SK-N-SH (cell line): ENCODE results near the gene TUBGCP6. TPM values are rescaled to one million over a fixed set of nuclear protein-coding genes. Genes with fewer than 3 reads are reported as not detected.

Source experiments
- CTCF ChIA-PET: fragments of 300-600, 350-600 bp; formaldehyde crosslinking; extraction: SDS; loops from one replicate; lab custom pipeline; 2021; lab: Yijun Ruan, JAX
- POLR2A ChIA-PET: fragments of 350-600 bp; sonication (Branson Sonifier 250); formaldehyde crosslinking; extraction: SDS; loops from one replicate; lab custom pipeline; 2020; ENCODE audit warnings: antibody characterized with exemption, inconsistent platforms; lab: Yijun Ruan, JAX
- DNase-seq: peaks from one replicate; pipeline ENCODE4 v3.0.0; 2012
- H2AFZ ChIP-seq: fragments of 200-600 bp; sonication (generic); 2 replicates; pipeline ENCODE4 v1.8.1; 2016; ENCODE audit warnings: antibody characterized with exemption, mild to moderate bottlenecking, low read depth
- H3F3A ChIP-seq: fragments of 200-600 bp; sonication (generic); replicated peaks from 2 replicates; pipeline ENCODE3; 2016; ENCODE audit warnings: antibody characterized with exemption, mild to moderate bottlenecking; ENCODE audit not compliant: insufficient read depth
- H3K27ac ChIP-seq, 2 experiments: fragments of 200-500 bp in 1 of 2; fragments of 200-600 bp in 1 of 2; sonication (Bioruptor generic) in 1 of 2; sonication (generic), shearing (Covaris generic) in 1 of 2; 2 replicates each; pipeline versions ENCODE4 v1.5.1 to v1.6.1; 2014 to 2016; ENCODE audit warnings: low read depth in 2 of 2, inconsistent platforms in 1 of 2, low read length in 1 of 2, mild to moderate bottlenecking in 1 of 2, mixed read lengths in 1 of 2
- H3K27me3 ChIP-seq: fragments of 200-600 bp; sonication (generic), shearing (Covaris generic); 2 replicates; pipeline ENCODE4 v1.6.1; 2016; ENCODE audit warnings: mixed run types; ENCODE audit not compliant: insufficient read depth
- H3K36me3 ChIP-seq, 2 experiments: fragments of 200-500 bp in 1 of 2; fragments of 200-600 bp in 1 of 2; sonication (Bioruptor generic) in 1 of 2; sonication (generic) in 1 of 2; replicated peaks in 1 of 2; 2 replicates each; pipeline versions ENCODE3 to v1.5.1; 2014 to 2016; ENCODE audit warnings: low read length in 1 of 2, mild to moderate bottlenecking in 1 of 2; ENCODE audit not compliant: insufficient read depth in 2 of 2, control insufficient read depth in 1 of 2
- H3K4me1 ChIP-seq, 2 experiments: fragments of 200-500 bp in 1 of 2; fragments of 200-600 bp in 1 of 2; sonication (Bioruptor generic) in 1 of 2; sonication (generic), shearing (Covaris generic) in 1 of 2; 2 replicates each; pipeline versions ENCODE4 v1.5.1 to v1.6.1; 2014 to 2016; ENCODE audit warnings: low read depth in 1 of 2, low read length in 1 of 2, mixed run types in 1 of 2; ENCODE audit not compliant: insufficient read depth in 2 of 2, control insufficient read depth in 1 of 2
- H3K4me2 ChIP-seq: fragments of 200-600 bp; sonication (generic), shearing (Covaris generic); 2 replicates; pipeline ENCODE4 v1.6.1; 2017; ENCODE audit warnings: mixed run types
- H3K4me3 ChIP-seq, 2 experiments: fragments of 200-500 bp in 1 of 2; fragments of 200-600 bp in 1 of 2; sonication (Bioruptor generic) in 1 of 2; sonication (generic), shearing (Covaris generic) in 1 of 2; 2 replicates each; pipeline versions ENCODE4 v1.5.1 to v1.8.1; 2014 to 2016; ENCODE audit warnings: low read depth in 2 of 2, inconsistent platforms in 1 of 2, low read length in 1 of 2, mild to moderate bottlenecking in 1 of 2, mixed read lengths in 1 of 2, moderate library complexity in 1 of 2
- H3K79me2 ChIP-seq: fragments of 200-600 bp; sonication (generic); 2 replicates; pipeline ENCODE4 v1.8.1; 2017; ENCODE audit warnings: mild to moderate bottlenecking; ENCODE audit not compliant: insufficient read depth
- H3K9ac ChIP-seq: fragments of 200-600 bp; sonication (generic); 2 replicates; pipeline ENCODE4 v1.6.1; 2017; ENCODE audit warnings: mixed run types
- H3K9me2 ChIP-seq: fragments of 200-600 bp; sonication (generic); 2 replicates; pipeline ENCODE4 v1.6.1; 2017; ENCODE audit warnings: mixed run types
- H3K9me3 ChIP-seq: fragments of 200-600 bp; sonication (generic); 2 replicates; pipeline ENCODE4 v1.6.1; 2017; ENCODE audit warnings: mixed run types, mild to moderate bottlenecking, moderate library complexity
- H4K20me1 ChIP-seq: fragments of 200-600 bp; sonication (generic); 2 replicates; pipeline ENCODE4 v1.6.1; 2017; ENCODE audit warnings: mild to moderate bottlenecking, mixed run types; ENCODE audit not compliant: insufficient read depth
- EP300 ChIP-seq, 2 experiments: IDR thresholded peaks; 2 replicates each; pipeline versions ENCODE4 v1.4.0 to v1.6.1; 2012; ENCODE audit warnings: borderline replicate concordance in 1 of 2, low read depth in 1 of 2, low read length in 1 of 2
- EZH2phosphoT487 ChIP-seq: fragments of 200-600 bp; sonication (generic); IDR thresholded peaks from 2 replicates; pipeline ENCODE4 v1.6.1; 2017; ENCODE audit warnings: low read depth, mixed run types, mild to moderate bottlenecking, antibody characterized with exemption, moderate library complexity, borderline replicate concordance
- GABPA ChIP-seq: IDR thresholded peaks from 2 replicates; pipeline ENCODE4 v1.4.0; 2012; ENCODE audit warnings: low read depth, mild to moderate bottlenecking
- NRF1 ChIP-seq: IDR thresholded peaks from 2 replicates; pipeline ENCODE4 v1.6.1; 2012; ENCODE audit warnings: low read depth, mild to moderate bottlenecking, low read length
- RAD21 ChIP-seq: IDR thresholded peaks from 2 replicates; pipeline ENCODE4 v1.6.1; 2012; ENCODE audit warnings: mild to moderate bottlenecking, low read length
- RFX5 ChIP-seq: IDR thresholded peaks from 2 replicates; pipeline ENCODE4 v1.6.1; 2012; ENCODE audit warnings: mild to moderate bottlenecking, improper control_type of control experiment, low read length
- SIN3A ChIP-seq: IDR thresholded peaks from 2 replicates; pipeline ENCODE4 v1.6.1; 2012; ENCODE audit warnings: low read depth, mild to moderate bottlenecking, low read length, moderate library complexity, borderline replicate concordance
- SMC3 ChIP-seq: IDR thresholded peaks from 2 replicates; pipeline ENCODE4 v1.6.1; 2012; ENCODE audit warnings: low read depth, low read length, improper control_type of control experiment
- TEAD4 ChIP-seq: IDR thresholded peaks from 2 replicates; pipeline ENCODE4 v1.4.0; 2012; ENCODE audit warnings: mild to moderate bottlenecking, borderline replicate concordance; ENCODE audit not compliant: insufficient read depth
- YY1 ChIP-seq: IDR thresholded peaks from 2 replicates; pipeline ENCODE4 v1.4.0; 2012; ENCODE audit warnings: low read depth, mild to moderate bottlenecking
- WGBS: methylation state at CpG from one replicate; pipeline ENCODE4 v1.1.6; 2017; ENCODE audit warnings: low lambda C conversion rate; 5-methylcytosine and 5-hydroxymethylcytosine counted together
- polyA plus RNA-seq, 3 experiments: library from polyadenylated mRNA; depleted of rRNA; stranded (reverse); fragments of >200 nt; gene quantifications; 2 replicates each; pipeline ENCODE4 v1.2.3, GENCODE V29; 2012
- TF ChIP-seq, protein P1 (sequence below): IDR thresholded peaks from 2 replicates; pipeline ENCODE4 v1.4.0; 2012; ENCODE audit warnings: low read depth, borderline replicate concordance
- TF ChIP-seq, protein P2 (sequence below): IDR thresholded peaks from 2 replicates; pipeline ENCODE4; 2012
- TF ChIP-seq, protein P3 (sequence below): IDR thresholded peaks from 2 replicates; pipeline ENCODE4 v1.4.0; 2012; ENCODE audit warnings: low read depth
- TF ChIP-seq, protein P4 (sequence below): fragments of 150-350 bp; IDR thresholded peaks from 2 replicates; pipeline ENCODE4 v1.6.1; 2016; ENCODE audit warnings: mild to moderate bottlenecking, low read depth, low read length

TUBGCP6 gene
- polyA plus RNA-seq, 1 of the 3 experiments (the other 2 are of a cell fraction), result 40.4 TPM

DNA sequence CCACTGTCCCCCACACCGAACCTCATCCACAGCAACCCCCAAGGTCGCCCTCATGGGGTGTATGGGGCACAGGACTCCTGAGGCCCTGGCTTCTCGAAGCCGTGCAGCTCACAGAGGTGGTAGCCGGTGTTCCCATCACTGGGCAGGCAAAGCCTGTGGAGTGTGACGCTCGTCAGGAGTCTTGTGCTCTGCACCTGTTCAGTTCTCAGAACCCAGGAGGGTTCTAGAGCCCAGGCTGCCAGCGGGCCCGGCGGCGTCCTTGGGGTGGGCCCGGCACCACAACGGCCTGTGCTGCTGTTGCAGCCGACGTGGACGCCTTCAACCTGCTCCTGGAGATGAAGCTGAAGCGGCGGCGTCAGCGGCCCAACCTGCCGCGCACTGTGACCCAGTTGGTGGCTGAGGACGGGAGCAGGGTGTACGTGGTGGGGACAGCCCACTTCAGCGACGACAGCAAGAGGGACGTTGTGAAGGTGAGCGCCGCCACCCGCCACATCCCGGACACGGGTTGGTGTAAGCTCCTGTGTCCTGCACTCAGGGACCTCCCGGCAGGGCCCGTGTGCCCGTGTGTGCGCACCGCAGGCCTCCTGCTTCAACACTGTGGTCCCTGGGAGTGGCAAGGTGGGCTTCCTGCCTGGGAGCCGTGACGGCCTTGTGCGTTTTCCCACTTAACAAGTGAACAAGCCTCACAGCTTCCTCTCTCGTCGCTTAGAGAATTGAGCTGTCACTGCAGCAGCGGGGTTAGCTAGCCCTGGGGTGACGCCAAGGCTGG, 50.6 kb downstream of the TUBGCP6 start:
- TF ChIP-seq, protein P1, sequence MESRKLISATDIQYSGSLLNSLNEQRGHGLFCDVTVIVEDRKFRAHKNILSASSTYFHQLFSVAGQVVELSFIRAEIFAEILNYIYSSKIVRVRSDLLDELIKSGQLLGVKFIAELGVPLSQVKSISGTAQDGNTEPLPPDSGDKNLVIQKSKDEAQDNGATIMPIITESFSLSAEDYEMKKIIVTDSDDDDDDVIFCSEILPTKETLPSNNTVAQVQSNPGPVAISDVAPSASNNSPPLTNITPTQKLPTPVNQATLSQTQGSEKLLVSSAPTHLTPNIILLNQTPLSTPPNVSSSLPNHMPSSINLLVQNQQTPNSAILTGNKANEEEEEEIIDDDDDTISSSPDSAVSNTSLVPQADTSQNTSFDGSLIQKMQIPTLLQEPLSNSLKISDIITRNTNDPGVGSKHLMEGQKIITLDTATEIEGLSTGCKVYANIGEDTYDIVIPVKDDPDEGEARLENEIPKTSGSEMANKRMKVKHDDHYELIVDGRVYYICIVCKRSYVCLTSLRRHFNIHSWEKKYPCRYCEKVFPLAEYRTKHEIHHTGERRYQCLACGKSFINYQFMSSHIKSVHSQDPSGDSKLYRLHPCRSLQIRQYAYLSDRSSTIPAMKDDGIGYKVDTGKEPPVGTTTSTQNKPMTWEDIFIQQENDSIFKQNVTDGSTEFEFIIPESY, result no peak
- TF ChIP-seq SIN3A, result no peak
- DNase-seq, result no peak
- Histone ChIP-seq H3K9me3 (no peaks in the 10 kb centered on the region), H3K4me1 (peaks cover 4 to 23% of the 10 kb centered on the region in 2 experiments; a peak in 1 of 4 replicates), H3K27me3 (no peaks in the 10 kb centered on the region), H3F3A (no peaks in the 10 kb centered on the region), H3K9me2 (no peaks in the 10 kb centered on the region), H3K36me3 (peaks cover 0 to 42% of the 10 kb centered on the region in 2 experiments), H2AFZ (no peak overlapping the region), H3K27ac (no peak overlapping the region), H4K20me1 (0 out of 2 replicates have a peak, but pooled peaks cover 17% of the 10 kb centered on the region), H3K79me2 (peaks cover 36% of the 10 kb centered on the region), H3K9ac (no peak overlapping the region), H3K4me3 (no peak overlapping the region), H3K4me2 (no peak overlapping the region)
- CTCF ChIA-PET, result interaction anchor here (0.8 to 1.9 kb wide), 2 partner anchors 13 to 45 kb away, joined by 3 to 6 read pairs; no protein-coding TSS in a partner anchor
- POLR2A ChIA-PET, result no interaction called here
- WGBS, result 93% methylated on average over 32 of the region's 44 CpGs

DNA sequence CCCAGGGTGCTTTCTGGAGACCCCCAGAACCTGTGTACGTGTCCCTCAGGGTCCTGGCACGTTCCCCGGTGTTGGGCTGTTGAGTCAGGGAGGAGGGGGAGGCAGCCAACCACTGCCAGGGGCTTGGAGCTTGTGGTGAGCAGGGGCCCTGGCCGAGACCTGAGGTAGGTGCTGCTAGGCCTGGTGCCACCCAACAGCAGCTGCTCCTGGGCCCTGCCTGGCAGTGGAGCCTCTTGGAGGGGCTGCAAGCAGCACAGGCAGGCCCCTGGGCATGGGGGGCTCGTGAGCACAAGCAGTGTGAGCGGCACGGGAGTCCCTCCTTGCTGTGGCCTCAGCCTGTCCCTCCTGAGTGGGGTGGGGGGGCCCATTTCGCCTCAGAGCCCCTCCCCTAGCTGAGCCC, 51.2 kb downstream of the TUBGCP6 start:
- no peak for DNase-seq
- no peak overlapping the region for H2AFZ ChIP-seq
- 0 out of 2 replicates have a peak, but pooled peaks cover 21% of the 10 kb centered on the region for H4K20me1 ChIP-seq
- POLR2A ChIA-PET, result no interaction called here
- peaks cover 0 to 38% of the 10 kb centered on the region in 2 experiments for H3K36me3 ChIP-seq
- no CpG with 5 or more reads among the region's 8 CpGs for WGBS
- no peak overlapping the region for H3K27ac ChIP-seq
- H3K4me3 ChIP-seq, result no peak overlapping the region
- peaks cover 42% of the 10 kb centered on the region for H3K79me2 ChIP-seq
- H3K4me1 ChIP-seq, result peaks cover 4 to 29% of the 10 kb centered on the region in 2 experiments; a peak in 1 of 4 replicates
- H3K9ac ChIP-seq, result no peak overlapping the region
- TF ChIP-seq SMC3 (no peak), SIN3A (no peak), EP300 (IDR thresholded peaks at IDR 0.05; ENCODE audit: borderline replicate concordance in 1 of 2, low read depth in 1 of 2, low read length in 1 of 2) (no peak), EZH2phosphoT487 (no peak), YY1 (no peak), RFX5 (no peak), GABPA (no peak), RAD21 (no peak), NRF1 (no peak), TEAD4 (no peak)
- TF ChIP-seq, protein P2, sequence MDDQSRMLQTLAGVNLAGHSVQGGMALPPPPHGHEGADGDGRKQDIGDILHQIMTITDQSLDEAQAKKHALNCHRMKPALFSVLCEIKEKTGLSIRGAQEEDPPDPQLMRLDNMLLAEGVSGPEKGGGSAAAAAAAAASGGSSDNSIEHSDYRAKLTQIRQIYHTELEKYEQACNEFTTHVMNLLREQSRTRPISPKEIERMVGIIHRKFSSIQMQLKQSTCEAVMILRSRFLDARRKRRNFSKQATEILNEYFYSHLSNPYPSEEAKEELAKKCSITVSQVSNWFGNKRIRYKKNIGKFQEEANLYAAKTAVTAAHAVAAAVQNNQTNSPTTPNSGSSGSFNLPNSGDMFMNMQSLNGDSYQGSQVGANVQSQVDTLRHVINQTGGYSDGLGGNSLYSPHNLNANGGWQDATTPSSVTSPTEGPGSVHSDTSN, result no peak
- TF ChIP-seq, protein P3, sequence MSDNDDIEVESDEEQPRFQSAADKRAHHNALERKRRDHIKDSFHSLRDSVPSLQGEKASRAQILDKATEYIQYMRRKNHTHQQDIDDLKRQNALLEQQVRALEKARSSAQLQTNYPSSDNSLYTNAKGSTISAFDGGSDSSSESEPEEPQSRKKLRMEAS, result no peak
- TF ChIP-seq, protein P4, sequence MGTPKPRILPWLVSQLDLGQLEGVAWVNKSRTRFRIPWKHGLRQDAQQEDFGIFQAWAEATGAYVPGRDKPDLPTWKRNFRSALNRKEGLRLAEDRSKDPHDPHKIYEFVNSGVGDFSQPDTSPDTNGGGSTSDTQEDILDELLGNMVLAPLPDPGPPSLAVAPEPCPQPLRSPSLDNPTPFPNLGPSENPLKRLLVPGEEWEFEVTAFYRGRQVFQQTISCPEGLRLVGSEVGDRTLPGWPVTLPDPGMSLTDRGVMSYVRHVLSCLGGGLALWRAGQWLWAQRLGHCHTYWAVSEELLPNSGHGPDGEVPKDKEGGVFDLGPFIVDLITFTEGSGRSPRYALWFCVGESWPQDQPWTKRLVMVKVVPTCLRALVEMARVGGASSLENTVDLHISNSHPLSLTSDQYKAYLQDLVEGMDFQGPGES, result no peak
- no peaks in the 10 kb centered on the region for H3K9me3 ChIP-seq
- no peaks in the 10 kb centered on the region for H3K9me2 ChIP-seq
- no peaks in the 10 kb centered on the region for H3F3A ChIP-seq
- H3K27me3 ChIP-seq, result no peaks in the 10 kb centered on the region
- H3K4me2 ChIP-seq, result no peak overlapping the region
- CTCF ChIA-PET, result no interaction called here
